ENCODE results near the gene SH3RF1.
"Not testable (repeated sequence)": the region's sequence is repeated elsewhere in the genome, so short reads cannot be mapped to it uniquely, and the experiment has no call there.

Gene SH3RF1

DNA sequence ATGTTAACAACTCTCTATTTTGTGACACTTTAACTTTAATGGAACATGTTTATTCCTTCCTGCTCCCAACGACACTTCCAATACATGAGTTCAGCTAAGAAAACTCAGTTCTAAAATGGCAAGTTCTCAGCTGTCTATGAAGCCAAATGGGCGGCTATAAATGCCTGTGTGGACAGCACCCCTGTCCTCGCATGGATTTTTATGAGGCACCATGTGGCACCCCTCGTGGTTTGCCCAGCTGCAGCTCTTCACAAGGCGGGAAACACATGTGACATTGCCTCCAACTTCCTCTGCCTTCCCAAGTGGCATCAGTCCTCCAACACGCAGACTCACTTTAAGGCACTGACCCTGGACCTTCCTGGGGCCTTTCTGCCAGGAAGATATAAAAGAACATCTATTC, 48.0 kb downstream of the SH3RF1 start:
- no peak for DNase-seq

DNA sequence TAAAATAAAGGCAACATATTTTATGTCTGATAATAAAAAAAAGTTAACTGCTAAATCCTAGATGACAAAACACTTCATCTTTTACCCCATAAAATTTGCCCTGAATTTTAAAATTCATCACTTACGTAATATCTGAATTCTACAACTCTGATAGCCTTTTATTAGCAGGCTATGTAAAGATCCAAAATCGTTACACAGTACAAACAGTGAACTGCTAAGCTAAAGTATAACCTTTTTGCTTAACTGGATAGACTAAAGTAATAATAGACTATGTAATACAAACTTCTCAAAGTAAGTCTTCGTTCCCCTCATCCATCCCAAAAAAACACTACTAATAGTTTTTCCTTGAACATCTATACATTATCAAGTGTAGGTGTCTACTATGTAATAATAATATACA, 49.1 kb downstream of the SH3RF1 start:
- no peak for DNase-seq

DNA sequence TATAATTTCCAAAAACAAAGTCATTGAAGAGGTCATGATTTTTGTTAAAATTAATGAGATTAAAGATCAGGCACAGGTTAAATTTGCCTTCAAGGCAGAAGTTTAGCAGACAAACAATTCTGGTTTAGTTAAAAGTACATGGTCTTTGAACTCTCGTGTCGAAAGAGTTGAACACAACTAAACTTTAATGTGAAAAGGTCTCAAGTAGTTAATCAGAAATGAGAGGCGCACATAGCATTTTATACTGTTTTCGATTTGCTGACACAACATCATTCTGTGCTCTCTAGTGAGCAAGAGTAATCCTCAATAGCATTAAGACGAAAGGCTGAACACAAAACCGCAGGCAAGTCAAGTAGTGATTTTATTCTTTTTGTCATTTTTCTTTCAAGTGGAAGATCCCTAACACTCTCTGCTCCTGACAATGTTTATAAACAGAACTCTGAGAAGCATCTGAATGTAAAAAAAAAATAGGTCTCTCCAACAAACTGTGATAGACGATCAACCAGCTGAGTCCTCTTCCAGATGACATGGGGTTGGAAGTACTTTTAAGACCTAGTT, 49.8 kb downstream of the SH3RF1 start:
- no peak for DNase-seq

DNA sequence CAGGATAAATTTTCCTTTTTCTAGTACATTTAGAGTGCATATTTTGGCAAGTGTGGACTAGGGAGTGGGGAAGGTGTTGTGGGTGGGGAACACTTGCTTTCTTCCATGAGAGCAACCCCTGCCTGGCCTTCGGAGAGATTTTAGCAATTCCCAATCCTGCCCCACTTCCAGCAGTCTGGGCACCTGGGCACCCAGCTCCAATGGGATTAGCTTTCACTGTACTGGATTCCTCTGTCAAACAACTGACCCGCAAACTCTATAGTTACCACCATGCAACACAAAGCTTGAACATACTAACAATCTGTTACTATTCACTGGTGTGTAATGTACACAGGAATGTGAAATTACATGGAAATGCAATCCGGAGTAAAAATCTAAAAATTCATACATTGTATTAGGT, 50.3 kb downstream of the SH3RF1 start:
- no peak for DNase-seq

DNA sequence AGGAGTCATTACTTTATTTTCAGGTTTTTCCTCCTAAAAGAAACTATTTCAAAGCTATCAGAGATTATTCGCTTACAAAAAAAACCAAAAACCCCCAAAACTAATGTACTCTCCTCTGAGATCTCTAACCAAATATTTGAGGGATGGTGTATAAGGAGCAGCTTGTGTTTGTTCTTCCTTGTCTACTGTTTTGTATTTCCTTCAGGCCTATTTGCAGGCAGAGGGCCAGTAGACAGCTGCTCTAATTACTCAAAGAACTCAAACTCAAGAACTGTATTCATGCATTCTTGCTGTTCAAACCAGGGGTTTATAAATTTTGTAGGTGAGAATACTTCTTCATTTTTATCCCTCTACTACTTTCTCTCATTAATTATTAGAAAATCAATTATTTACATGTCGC, 51.3 kb downstream of the SH3RF1 start:
- no peak for DNase-seq

DNA sequence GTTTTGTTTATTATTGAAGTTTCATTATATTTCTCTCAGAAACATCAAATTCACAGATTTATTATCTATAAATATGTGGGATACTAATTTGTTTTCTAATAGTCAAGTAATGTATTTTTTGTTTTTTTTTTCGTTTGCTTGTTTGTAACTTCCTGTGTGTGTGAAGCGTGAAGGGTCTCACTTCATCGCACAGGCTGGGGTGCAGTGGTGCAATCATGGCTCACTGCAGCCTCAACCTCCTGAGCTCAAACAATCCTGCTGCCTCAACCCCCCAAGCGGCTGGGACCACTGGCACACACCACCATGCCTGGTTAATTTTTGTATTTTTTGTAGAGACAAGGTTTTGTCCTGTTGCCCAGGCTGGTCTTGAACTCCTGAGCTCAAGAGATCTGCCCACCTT, 55.1 kb downstream of the SH3RF1 start:
- no peak for DNase-seq

DNA sequence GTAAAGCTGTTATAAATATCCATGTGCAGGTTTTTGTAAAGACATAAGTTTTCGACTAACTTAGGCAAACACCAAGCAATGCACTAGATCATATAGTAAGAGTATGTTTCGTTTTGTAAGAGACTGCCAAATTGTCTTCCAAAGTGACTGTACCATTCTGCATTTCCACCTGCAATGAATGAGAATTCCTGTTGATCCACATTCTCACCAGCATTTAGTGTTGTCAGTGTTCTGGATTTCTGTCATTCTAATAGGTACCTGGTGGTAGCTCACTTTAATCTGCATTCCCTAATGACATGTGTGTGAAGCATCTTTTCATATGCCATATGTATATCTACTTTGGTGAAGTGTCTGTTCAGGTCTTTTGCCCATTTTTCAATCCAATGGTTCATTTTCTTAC, 57.8 kb downstream of the SH3RF1 start:
- no peak for DNase-seq

DNA sequence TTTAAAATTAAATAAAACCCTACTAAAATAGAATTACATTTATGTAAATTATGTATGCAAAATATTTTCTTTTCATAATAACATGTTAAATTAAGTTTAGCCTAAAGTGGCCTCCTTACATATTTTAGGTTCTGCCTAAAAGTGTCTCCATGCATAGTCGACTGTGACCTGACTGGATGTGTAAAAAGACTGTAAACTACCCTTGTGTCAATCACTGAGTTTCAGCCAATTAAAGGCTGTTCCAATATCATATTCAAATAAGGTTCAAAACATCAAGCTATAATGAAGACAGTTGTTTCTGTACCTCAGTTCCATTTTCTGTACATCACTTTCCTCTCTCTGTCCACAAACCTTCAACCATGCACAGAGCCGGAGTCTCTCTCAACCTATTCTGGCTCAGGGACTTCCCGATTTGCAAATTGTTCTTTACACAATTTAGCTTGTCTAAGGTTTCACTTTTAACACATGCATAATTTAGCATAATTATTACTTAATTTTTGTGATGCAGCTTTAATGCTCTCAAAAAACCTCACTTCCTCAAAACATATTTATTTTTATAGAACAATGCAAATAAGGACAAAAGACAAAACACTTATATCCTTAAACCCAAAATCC, 60.1 kb downstream of the SH3RF1 start:
- DNase-seq: no peak

DNA sequence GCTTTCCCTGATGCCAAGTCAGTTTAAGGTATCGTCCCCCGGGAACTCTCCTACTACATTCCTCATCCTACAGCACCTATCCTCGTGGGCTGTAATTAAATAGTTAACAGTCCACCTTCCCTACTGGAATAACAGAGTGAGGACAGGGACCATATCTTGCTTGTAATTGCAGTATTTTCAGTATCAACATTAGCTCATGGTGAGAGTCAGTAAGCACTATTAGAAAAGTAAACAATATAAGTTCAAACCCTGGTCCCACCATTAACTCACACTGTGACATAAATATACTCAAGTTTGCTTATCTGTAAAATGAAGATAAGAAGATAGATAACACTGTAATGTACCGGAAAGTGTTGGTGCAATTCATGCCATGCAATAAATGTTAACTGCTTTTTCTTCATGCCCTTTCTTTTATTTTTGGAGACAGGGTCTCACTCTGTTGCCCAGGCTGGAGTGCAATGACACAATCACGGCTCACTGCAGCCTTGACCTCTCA, 61.3 kb downstream of the SH3RF1 start:
- no peak for DNase-seq

DNA sequence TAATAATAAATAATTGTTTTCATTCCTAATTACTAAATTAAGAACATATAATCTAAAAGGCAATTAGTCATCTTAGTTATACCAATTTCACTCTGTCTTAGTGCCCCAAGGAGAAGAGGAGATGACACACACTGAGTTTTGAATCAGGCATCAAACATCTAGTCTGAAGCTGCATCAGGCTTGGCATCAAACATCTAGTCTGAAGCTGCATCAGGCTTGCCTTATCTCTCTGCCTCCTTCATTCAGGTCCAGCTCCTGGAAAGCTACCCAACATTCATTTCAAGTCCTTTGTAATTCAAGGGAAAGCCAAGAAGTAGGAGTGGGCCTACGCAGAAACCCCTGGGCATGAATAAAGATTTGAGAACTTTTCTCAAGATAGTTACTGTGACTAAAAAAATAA, 62.2 kb downstream of the SH3RF1 start:
- no peak for DNase-seq

DNA sequence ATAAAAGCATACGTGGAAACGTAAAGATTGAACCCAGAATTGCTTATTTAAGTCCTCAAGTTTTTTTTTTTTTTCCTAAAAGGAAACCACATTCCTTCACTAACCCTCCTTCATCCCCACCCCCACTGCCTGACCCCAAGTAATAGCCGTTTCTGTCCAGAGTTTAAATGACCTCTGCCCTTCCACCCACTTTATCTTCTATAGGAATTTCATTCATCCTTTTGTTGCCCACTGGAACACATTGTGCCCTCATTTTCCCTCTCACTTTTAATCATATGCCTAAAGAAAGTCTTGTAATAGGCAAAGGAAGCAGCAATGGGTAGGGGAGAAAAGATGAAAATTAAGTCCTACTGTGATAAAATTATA, 62.7 kb downstream of the SH3RF1 start:
- DNase-seq: no peak

DNA sequence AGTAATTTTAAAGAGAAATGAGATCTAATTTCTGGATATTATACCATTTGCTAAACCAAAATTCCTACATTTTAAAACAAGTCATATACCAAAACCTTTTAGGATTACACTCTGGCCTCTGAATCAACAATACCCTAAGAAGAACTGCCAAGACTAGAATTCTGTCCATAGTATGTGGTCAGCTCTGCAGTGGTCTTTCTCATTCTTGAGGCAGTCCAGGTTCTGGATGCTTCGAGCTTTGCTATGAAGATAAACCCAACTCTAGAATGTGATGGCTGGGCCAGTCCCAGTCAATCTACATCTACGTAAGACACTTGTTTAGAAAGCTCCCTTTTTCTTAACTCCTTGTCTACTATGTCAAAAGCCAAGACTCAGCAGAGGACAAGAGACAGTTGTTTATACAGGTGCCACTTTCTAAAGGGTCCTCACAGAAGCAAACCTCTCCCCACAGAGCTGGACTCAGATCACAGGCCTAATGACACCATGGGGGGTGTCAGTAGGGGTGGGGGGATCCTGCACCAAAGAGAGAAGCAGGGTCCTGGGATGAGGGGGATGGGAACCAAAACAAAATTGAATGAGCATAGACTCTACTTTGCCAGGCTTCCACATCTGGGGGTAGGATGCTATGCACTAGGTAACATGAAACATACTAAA, 63.2 kb downstream of the SH3RF1 start:
- no peak for DNase-seq

DNA sequence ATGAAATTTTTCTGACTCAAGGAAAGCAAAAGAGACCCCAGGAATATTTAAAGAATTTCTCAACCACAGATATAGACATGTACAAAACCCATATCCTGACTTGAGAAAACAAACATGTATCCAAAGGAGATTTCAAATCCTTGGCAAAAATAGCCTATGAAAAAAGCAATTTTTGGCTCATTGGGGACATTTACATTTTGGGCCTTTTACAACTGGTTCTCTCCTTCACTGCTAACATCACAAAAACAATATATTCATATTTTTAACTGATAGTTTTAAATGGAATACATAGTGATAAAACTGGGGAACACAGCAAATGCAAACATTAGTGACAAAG, 65.0 kb downstream of the SH3RF1 start:
- DNase-seq: no peak

DNA sequence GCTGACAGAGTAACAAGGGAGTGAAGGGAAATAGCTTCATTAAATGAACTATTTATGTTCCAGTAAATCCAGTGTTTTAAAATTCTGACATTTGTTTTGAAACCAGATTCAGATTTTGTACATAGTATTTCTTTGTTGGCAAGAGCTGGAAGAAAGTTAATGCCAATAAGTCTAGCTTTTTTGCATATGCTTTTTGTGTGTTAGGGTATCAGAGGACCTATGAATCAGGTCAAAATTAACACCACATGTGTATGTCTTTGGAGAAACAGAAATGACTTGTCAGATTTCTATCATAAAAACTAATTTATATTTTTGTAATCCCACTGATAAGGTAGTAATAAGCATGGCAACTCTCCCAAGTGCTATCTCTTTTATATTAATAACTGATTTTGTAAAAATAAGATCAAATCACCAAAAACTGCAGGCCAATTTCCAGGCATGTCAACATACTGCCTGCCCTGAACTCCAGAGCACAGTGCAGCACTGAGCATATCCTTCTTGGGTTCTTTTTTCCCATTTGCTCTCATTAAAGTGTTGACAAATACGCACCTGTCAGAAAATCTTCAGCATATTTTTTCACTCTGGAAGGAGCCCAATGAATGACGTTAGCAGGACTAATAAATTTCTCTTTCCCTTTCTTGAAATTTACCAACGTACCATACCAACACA, 65.5 kb downstream of the SH3RF1 start:
- no peak for DNase-seq

DNA sequence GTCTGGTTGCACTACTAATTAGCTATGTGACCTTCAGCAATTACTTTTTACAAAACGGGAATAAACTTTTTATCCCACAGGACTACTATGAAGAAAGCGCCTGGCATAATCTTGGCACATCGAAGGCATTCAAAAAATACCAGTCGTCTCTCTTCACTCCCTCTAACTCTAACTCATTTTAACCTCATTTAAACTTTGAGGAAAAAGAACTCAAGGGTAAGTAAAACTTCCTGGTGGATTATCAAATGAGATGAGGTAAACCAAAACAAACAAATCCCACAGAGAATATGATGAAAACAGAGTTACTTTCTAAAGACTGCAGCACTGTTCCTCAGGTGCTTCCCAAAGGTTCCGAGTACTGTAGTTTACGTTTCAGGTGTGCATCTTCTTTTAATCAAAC, 66.9 kb downstream of the SH3RF1 start:
- DNase-seq: no peak

DNA sequence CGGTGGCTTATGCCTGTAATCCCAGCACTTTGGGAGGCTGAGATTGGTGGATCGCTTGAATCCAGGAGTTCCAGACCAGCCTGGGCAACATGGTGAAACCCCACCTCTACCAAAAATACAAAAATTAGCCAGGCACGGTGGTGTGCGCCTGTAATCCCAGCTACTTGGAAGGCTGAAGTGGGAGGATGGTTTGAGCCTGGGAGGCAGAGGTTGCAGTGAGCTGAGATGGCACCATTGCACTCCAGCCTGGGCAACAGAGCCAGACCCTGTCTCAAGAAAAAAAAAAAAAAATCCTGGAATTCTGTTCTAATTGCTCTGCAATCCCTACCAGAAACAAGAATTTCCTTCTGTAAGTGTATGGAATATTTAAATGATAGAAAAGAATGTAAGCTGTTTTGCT, 67.5 kb downstream of the SH3RF1 start:
- not testable (repeated sequence) for DNase-seq

DNA sequence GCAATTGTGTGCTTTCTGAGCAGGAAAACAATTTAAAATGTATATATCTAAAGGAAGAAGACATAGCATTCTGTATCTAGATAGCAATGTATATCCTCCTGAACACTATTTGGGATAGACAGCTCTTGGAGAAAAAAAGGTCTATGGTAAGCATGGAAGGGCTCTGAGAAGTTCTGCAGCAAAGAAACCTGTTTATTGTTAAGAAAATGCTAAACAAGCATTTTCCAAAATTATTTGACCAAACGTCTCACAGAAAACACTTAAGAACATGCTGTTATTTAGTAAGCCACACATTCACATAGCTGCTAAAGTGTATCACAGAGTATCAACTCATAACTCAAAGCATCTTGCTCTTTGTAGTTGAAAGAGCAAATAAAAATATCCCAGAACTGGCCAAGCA, 67.9 kb downstream of the SH3RF1 start:
- DNase-seq: no peak

DNA sequence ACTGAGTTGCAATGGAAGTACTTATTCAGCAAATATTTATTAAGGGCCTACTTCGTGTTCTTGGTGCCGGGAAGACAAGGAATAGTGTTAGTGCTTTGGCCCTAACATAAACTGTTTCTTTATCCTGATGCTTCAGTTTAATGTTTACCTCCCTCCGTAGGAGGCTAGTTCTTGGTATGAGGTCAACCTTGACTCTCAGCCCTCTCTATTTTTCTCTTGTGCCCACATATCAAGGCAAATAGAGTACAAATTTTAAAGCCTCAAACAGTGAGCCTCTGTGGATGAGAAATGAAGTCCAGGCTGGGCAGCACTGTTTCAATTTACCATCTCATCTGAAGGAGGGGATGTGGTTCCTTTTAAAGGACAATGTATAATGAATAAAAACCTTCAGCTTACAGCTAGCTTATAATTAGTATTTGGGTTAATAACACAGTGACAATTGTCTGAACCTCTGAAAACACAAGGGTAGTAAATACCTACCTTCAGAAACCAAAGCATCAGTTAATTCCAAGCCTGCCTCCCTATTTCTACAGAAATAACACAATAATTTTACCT, 68.5 kb downstream of the SH3RF1 start:
- DNase-seq: no peak

DNA sequence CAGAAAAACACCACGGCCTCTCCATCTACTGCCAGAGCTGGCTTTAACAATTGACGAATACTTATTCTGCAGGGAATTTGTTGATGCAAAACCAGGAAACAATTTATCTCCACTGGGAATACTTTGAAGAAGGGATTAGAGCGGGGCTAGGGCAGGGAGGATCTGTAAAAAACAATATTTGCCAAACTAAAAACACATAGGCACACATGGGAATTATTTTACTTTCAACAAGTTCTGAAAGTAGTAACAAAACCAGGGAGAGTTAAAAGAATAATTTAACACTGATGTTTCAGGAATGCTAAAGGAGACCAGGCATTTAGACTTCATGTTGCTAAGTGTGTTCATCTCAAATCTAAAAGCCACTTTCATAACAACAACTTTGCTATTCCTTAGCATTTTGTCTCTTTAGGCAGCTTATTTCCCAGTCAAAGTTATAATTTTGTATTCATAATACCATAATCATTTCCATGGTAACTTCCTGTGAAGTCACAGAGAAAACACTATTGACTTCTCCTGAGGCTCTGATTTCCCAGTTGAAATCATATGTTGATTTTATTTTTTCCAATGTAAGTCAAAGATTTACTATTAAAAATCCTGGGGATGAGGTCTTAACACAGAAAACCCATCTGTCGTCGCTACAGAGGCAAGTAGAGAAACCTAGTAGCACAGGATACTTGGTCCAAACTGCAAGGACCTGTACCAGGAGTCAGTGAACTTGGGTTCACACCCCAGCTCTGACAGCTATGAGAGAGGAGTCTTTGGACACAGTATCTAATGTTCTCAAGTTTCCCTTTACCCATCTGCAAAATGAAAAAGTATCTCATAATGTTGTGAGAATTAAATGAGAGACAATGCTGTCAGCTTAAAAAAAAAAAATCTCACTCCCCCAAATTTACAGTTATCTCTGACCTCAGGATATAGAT, 69.3 kb downstream of the SH3RF1 start:
- DNase-seq: no peak

DNA sequence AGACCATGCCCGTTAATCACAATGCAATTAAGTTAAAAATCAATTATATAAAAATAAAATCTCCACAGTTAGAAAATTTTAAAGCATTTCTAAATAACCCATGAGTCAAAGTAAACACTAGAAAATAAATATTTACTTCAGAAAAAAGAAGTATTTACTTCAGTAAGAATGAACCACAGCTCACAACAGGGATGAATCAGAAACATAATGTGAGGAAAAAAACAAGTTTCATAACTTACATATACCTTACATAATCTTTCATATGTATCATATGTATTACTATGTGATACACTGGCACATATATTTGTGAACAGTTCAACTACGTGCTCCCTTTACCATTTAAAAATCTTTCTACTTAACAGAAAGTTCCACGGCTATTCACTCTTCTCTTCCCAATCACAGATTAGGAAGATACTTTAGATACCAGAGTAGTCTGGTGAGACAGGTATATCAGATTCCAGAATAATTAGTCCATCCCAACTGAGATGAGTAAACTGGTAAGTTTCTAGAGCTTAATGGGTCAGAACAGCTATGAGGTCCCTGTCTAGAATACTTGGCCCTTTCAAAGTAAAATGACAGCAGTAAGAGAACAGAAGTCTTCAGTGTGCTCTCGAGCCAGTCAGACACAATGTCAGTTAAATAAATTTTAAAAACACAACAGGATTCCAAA, 70.3 kb downstream of the SH3RF1 start:
- DNase-seq: no peak

DNA sequence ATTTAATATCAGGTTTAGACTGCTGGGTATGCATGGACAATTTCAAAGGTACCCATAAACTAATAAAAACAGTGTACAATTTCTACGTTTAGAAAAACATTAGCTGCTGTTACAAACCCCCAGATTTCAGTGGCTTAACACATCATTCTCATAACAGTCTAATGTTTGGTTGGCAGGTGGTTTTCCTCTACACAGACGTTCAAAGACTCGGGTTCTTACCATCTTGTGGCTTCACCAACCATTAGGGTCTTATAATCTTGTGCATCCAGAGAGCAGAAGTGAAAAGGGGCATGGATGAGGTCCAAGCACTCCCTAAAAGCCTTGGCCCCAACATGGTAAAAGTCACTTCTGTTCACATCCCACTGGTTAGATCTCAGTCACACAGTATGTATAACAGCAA, 71.6 kb downstream of the SH3RF1 start:
- DNase-seq: no peak

DNA sequence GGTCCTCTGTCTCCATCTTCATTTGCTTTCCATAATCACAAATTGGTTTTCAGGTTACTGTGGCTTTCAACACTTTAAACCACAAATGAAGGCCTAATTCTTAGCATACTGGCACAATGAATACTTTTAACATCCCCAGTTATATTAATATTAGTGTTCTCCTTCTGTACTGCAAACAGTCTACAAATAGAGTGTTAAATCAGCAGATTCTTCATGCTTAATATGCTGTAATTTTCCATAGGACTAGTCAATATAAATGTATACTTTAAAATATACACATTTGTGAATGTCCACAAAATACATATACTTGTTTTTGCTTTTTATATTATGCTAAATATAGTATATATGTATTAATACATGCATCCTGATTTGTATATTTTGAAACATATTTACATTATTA, 72.6 kb downstream of the SH3RF1 start:
- no peak for DNase-seq

All from CD4-positive, alpha-beta T cell treated with Interleukin-12 subunit alpha and Interleukin-12 subunit beta, for 1 hour (primary cell).